Peyer's patch (tissue), 4 donors: ENCODE results near the gene STK39. TPM values are rescaled to one million over a fixed set of nuclear protein-coding genes. Genes with fewer than 3 reads are reported as not detected.

Experiments
- DNase-seq, 3 donors: peaks; one replicate each; pipeline ENCODE4 v3.0.0-alpha.2; 2017 to 2019
- H3K27ac ChIP-seq, 4 donors: fragments of 200-600 bp; sonication (generic); one replicate each; pipeline ENCODE4 v1.5.1; 2016 to 2019
- H3K27me3 ChIP-seq, 2 donors: fragments of 200-600 bp; sonication (generic); one replicate each; pipeline ENCODE4 v1.5.1; 2019
- H3K36me3 ChIP-seq, 3 donors: fragments of 200-600 bp; sonication (generic); one replicate each; pipeline ENCODE4 v1.5.1; 2016 to 2019
- H3K4me1 ChIP-seq, 4 donors: fragments of 200-600 bp; sonication (generic); one replicate each; pipeline ENCODE4 v1.5.1; 2016 to 2019
- H3K4me3 ChIP-seq, 4 donors: fragments of 200-600 bp; sonication (generic); 1 replicate in 3 of 4; 2 replicates in 1 of 4; pipeline ENCODE4 v1.5.1; 2016 to 2019; ENCODE audit warnings: mild to moderate bottlenecking in 1 of 4
- H3K9me3 ChIP-seq, 4 donors: fragments of 200-600 bp; sonication (generic); one replicate each; pipeline ENCODE4 v1.5.1; 2016 to 2019; ENCODE audit warnings: mild to moderate bottlenecking in 1 of 4
- CTCF ChIP-seq, 6 experiments: fragments of 450-650 bp in 4 of 6; fragments of 200-600 bp in 2 of 6; sonication (generic) in 1 of 6; IDR thresholded peaks; one replicate each; pipeline ENCODE4 v1.5.1; 2017 to 2019; ENCODE audit warnings: antibody characterized with exemption in 6 of 6, mild to moderate bottlenecking in 3 of 6, moderate library complexity in 1 of 6
- POLR2A ChIP-seq, 2 donors: fragments of 450-650 bp; IDR thresholded peaks; one replicate each; pipeline ENCODE4 v1.5.1; 2017; ENCODE audit warnings: antibody characterized with exemption in 2 of 2, mild to moderate bottlenecking in 2 of 2, moderate library complexity in 2 of 2
- total RNA-seq, 4 donors: library from RNA; depleted of rRNA; stranded (reverse); fragments of >200 nt; gene quantifications; one replicate each; pipeline ENCODE4 v1.1.0, GENCODE V29; 2016

The STK39 gene
- total RNA-seq, 4 donors from 2014 or later, result 39.6 to 55.9 (median 51.0) TPM

- no peaks in the 10 kb centered on the region for H3K4me1 ChIP-seq
These were observed 90.7 kb downstream of the STK39 start for GRCh38 chr2:168156661-168157060.

GRCh38 chr2:168155680-168156079, 91.7 kb downstream of the STK39 start:
- no peaks in the 10 kb centered on the region for H3K9me3 ChIP-seq
- DNase-seq, result no peak
- H3K4me1 ChIP-seq, result no peaks in the 10 kb centered on the region
- peaks cover 0 to 4% (median 0%) of the 10 kb centered on the region in 3 donors for H3K36me3 ChIP-seq
- no peak overlapping the region for H3K4me3 ChIP-seq
- no peaks in the 10 kb centered on the region for H3K27me3 ChIP-seq
- TF ChIP-seq CTCF (IDR thresholded peaks at IDR 0.05) (no peak), POLR2A (IDR thresholded peaks at IDR 0.05) (no peak)
- H3K27ac ChIP-seq, result no peak overlapping the region

More at GRCh38 chr2:168156661-168157060, 90.7 kb downstream of the STK39 start:
- TF ChIP-seq POLR2A (IDR thresholded peaks at IDR 0.05), result no peak
- peak in 3 of 6 experiments; percentile 18 to 36 (median 31) for TF ChIP-seq CTCF (IDR thresholded peaks at IDR 0.05)
- no peak overlapping the region for H3K4me3 ChIP-seq
- no peaks in the 10 kb centered on the region for H3K9me3 ChIP-seq
- peaks cover 0 to 7% (median 0%) of the 10 kb centered on the region in 3 donors for H3K36me3 ChIP-seq
- peak overlapping the region in 1 of 4 donors; percentile 14 for H3K27ac ChIP-seq
- H3K27me3 ChIP-seq, result no peaks in the 10 kb centered on the region
- peak in 1 of 3 donors; percentile 66 for DNase-seq

DNA sequence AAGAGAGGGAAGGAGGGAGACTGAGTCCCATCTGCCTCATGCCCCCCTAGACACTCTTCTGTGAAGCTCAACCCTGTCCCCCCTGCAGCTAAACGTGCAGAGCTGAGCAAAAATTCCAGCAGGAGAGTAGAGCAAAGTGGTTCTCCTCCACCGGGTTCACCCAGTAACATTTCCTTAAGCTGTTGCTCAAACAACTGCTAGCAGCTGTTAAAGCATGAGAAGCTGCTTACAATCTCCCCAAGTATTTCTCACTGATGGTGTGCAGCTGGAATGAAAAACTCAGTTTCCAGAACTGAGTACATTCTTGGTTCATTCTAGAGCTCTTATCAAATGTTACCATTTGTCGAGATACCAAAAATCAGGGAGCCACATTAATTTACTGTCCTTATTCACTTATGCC, 92.3 kb downstream of the STK39 start:
- H3K4me3 ChIP-seq, result no peak overlapping the region
- H3K27ac ChIP-seq, result no peak overlapping the region
- no peak for TF ChIP-seq CTCF (IDR thresholded peaks at IDR 0.05)
- no peak for TF ChIP-seq POLR2A (IDR thresholded peaks at IDR 0.05)
- H3K36me3 ChIP-seq, result peaks cover 0 to 4% (median 0%) of the 10 kb centered on the region in 3 donors
- DNase-seq, result no peak
- no peaks in the 10 kb centered on the region for H3K9me3 ChIP-seq
- H3K4me1 ChIP-seq, result no peaks in the 10 kb centered on the region
- H3K27me3 ChIP-seq, result no peaks in the 10 kb centered on the region

DNA sequence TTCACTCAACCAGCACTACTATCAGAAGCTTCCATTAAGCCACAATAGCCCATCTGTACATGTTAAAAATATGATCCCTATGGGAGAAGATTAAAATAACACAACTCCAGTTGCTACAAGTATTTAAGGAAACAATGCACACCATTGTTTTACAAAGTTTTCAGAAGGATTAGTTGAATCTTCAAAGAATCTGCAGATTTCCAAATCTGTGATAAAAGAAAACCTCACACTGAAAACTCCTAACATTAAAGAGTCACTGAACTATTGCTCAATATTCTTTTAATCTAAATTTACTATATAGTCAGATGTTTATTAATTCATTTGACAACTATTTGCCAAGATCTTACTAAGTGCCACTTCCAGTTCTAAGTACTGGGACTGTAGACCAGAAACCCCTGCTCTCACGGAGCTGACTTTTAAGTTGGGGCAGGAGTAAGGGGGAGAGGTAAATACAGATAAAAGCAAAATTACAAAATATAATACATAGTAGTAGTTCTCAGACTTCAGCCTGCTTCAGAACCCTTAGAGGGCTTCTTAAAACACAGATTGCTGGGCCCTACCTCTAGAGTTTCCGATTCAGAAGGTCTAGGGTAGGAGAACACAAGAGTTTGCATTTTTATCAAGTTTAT, 94.4 kb downstream of the STK39 start:
- TF ChIP-seq CTCF (IDR thresholded peaks at IDR 0.05), result no peak
- no peak for TF ChIP-seq POLR2A (IDR thresholded peaks at IDR 0.05)
- Histone ChIP-seq H3K9me3 (no peaks in the 10 kb centered on the region), H3K27ac (no peak overlapping the region), H3K36me3 (no peaks in the 10 kb centered on the region), H3K4me1 (no peaks in the 10 kb centered on the region), H3K27me3 (no peaks in the 10 kb centered on the region), H3K4me3 (no peak overlapping the region)
- DNase-seq, result no peak

DNA sequence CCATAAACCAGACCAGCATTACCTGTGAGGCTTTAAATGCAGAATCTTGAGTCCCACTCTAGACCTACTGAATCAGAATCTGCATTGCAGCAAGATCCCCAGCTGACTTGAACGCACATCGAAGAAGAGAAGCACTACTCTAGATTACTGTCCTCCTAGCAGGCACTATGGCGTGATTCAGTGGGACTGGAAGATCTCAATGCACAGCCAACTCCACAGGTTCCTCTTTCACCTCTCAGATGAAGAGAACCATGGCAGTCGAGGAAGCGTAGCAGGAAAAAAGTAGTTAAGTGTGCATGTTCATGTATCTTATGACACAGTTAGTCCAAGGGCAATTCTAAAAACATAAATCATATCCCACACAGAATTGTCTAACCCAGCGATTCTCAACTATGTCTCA, 97.4 kb downstream of the STK39 start:
- DNase-seq, result no peak
- Histone ChIP-seq H3K36me3 (no peaks in the 10 kb centered on the region), H3K27ac (no peak overlapping the region), H3K4me1 (no peaks in the 10 kb centered on the region), H3K9me3 (no peaks in the 10 kb centered on the region), H3K4me3 (no peak overlapping the region), H3K27me3 (no peaks in the 10 kb centered on the region)
- no peak for TF ChIP-seq POLR2A (IDR thresholded peaks at IDR 0.05)
- no peak for TF ChIP-seq CTCF (IDR thresholded peaks at IDR 0.05)
